GM12892 (cell line): ENCODE measurements around the gene PROM1.

Source experiments
- DNase-seq: peaks from one replicate; pipeline ENCODE4 v3.0.0; 2011; ENCODE audit not compliant: insufficient read length
- FAIRE-seq: peaks from 2 replicates; lab custom pipeline; 2011; peaks lifted over from hg19 to GRCh38; lab: Jason Lieb, UNC
- POLR2A ChIP-seq: IDR thresholded peaks from 2 replicates; pipeline ENCODE4 v1.6.1; 2011; ENCODE audit warnings: low read depth, low read length, control low read depth
- POLR2AphosphoS5 ChIP-seq: IDR thresholded peaks from 2 replicates; pipeline ENCODE4 v1.6.1; 2011; ENCODE audit warnings: low read depth, low read length, control low read depth
- TAF1 ChIP-seq: IDR thresholded peaks from 2 replicates; pipeline ENCODE4 v1.6.1; 2011; ENCODE audit warnings: low read depth, mild to moderate bottlenecking, control low read depth, low read length, borderline replicate concordance

PROM1 gene

GRCh38 chr4:15965325-15965724, 118.5 kb downstream of the PROM1 start:
- FAIRE-seq (no peak), DNase-seq (no peak)
- TF ChIP-seq POLR2AphosphoS5 (no peak), TAF1 (no peak), POLR2A (no peak)

- TF ChIP-seq POLR2AphosphoS5: no peak
- no peak for TF ChIP-seq TAF1
- TF ChIP-seq POLR2A: no peak
- DNase-seq: no peak
- no peak for FAIRE-seq
These were observed 119.7 kb downstream of the PROM1 start for GRCh38 chr4:15964159-15964558.

- FAIRE-seq (no peak), DNase-seq (peak; percentile 30)
- TF ChIP-seq POLR2A (no peak), TAF1 (no peak), POLR2AphosphoS5 (no peak)
These were observed 120.2 kb downstream of the PROM1 start for GRCh38 chr4:15963576-15963975.

- FAIRE-seq (no peak), DNase-seq (peak; percentile 13)
- TF ChIP-seq TAF1: no peak
- no peak for TF ChIP-seq POLR2AphosphoS5
- no peak for TF ChIP-seq POLR2A
These were observed 120.8 kb downstream of the PROM1 start, which contains the start of gene FGFBP2 for GRCh38 chr4:15963001-15963451. TSS of gene FGFBP2 (minus strand) at chr4:15963175. CDS start at chr4:15963129, 46 bp downstream.

- DNase-seq (no peak), FAIRE-seq (no peak)
- TF ChIP-seq POLR2AphosphoS5 (no peak), POLR2A (no peak), TAF1 (no peak)
These were observed 121.9 kb downstream of the PROM1 start for GRCh38 chr4:15961781-15962510.

- TF ChIP-seq POLR2A (no peak), POLR2AphosphoS5 (no peak)
- DNase-seq: no peak
- no peak for FAIRE-seq
These were observed 125.3 kb downstream of the PROM1 start for GRCh38 chr4:15958562-15958961.

- FAIRE-seq (peak; percentile 91), DNase-seq (peak; percentile 42)
- TF ChIP-seq POLR2AphosphoS5 (no peak), TAF1 (no peak), POLR2A (no peak)
These were observed 127.5 kb downstream of the PROM1 start for GRCh38 chr4:15956179-15956850.

GRCh38 chr4:15955670-15956069, 128.2 kb downstream of the PROM1 start:
- DNase-seq (no peak), FAIRE-seq (no peak)
- TF ChIP-seq POLR2A (no peak), POLR2AphosphoS5 (no peak)

GRCh38 chr4:15953625-15954024, 130.2 kb downstream of the PROM1 start:
- FAIRE-seq (no peak), DNase-seq (no peak)
- TF ChIP-seq POLR2A (no peak), TAF1 (no peak), POLR2AphosphoS5 (no peak)

- FAIRE-seq: no peak
- TF ChIP-seq POLR2AphosphoS5 (no peak), POLR2A (no peak), TAF1 (no peak)
- DNase-seq: no peak
These were observed 132.0 kb downstream of the PROM1 start for GRCh38 chr4:15951781-15952180.

GRCh38 chr4:15948826-15949225, 135.0 kb downstream of the PROM1 start:
- TF ChIP-seq POLR2A (no peak), TAF1 (no peak), POLR2AphosphoS5 (no peak)
- FAIRE-seq (no peak), DNase-seq (no peak)

GRCh38 chr4:15947684-15948083, 136.1 kb downstream of the PROM1 start:
- TF ChIP-seq TAF1 (no peak), POLR2A (no peak)
- no peak for FAIRE-seq
- no peak for DNase-seq

GRCh38 chr4:15945516-15945915, 138.3 kb downstream of the PROM1 start:
- no peak for TF ChIP-seq POLR2AphosphoS5
- no peak for TF ChIP-seq TAF1
- no peak for TF ChIP-seq POLR2A
- no peak for DNase-seq

GRCh38 chr4:15944895-15945294, 138.9 kb downstream of the PROM1 start:
- FAIRE-seq (no peak), DNase-seq (no peak)
- TF ChIP-seq POLR2AphosphoS5 (no peak), TAF1 (no peak), POLR2A (no peak)

More at GRCh38 chr4:15945516-15945915, 138.3 kb downstream of the PROM1 start:
- no peak for FAIRE-seq
